HG02852 (cell line): ENCODE measurements around the gene MAP6.

Experiments used
- ATAC-seq: cut with Tn5 transposase; IDR thresholded peaks from one replicate; pipeline ENCODE4 v1.9.1; 2021; ENCODE audit warnings: mild to moderate bottlenecking, moderate library complexity; ENCODE audit not compliant: unreplicated experiment

The MAP6 gene

DNA sequence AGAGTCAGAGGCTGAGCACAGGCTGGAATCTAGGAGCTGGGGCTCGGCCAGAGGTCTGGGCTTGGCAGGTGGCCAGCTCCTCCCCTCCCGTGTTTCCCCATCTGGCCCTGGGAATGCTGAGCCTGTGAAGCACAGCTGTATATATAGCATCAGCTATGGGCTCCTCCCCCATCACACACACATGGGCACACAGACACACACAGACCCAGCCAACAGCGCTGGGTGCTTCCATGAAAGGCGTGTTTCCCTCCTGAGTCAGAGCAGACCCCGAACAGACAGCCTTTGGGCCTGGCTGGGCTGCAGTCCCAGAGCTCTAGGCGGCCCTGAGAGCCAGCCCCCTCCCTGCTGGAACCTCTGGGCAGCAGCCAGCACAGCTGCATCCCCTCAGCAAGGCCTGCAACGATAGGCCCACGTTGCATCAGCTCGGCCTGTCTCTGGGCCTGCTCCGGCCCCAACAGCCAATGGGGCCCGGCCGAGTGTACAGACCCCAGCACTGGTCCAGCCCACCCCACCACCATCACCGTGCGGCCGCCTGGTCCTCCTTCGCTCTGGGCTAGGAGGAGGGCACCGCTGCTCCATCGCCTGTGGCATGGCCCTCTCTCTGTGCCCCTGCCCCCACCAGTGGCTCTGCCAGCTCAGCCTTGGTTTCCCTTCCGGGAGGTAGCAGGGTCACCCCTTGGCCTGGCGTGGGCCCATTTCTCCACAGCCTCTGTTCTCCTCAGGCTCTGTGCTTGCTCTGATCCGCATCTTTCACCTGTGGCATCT lies 114.4 kb downstream of the MAP6 start:
- no peak for ATAC-seq

DNA sequence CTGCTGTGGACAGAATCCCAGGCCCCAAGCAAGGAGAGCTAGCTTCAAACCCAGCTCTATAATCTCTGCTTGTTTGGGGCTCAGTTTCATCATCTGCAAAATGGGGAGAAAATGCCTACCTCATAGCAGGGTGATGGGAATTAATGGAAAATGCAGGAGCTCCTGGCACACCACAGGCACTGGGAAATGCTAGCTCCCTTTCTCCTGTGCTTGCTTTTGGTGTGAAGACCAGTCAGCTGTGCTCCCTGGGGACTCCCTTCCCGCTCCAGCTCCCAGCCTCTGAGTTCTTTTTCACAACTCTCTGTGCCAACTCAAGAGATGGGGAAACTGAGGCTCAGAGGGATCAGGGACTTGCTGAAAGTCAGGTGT lies 115.0 kb downstream of the MAP6 start:
- ATAC-seq: no peak

DNA sequence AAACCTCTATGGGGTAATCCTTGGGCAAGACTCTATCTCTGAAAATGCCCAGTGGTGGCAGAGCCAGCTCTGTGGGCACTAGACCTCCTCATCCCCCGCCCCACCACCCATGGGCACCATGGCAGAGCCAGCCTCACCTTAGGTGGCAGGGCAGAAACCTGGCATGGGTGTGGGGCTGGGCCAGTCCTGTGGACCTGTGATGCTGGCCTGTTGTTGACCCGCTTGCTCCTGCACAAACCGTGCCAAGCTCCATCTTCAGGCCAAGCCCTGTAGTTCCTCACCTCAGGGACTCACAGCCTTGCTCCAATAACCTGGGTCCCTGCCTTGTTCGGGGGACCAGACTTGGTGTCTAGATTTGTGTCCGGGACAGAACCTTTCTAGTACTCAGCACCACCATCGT lies 115.7 kb downstream of the MAP6 start:
- no peak for ATAC-seq

DNA sequence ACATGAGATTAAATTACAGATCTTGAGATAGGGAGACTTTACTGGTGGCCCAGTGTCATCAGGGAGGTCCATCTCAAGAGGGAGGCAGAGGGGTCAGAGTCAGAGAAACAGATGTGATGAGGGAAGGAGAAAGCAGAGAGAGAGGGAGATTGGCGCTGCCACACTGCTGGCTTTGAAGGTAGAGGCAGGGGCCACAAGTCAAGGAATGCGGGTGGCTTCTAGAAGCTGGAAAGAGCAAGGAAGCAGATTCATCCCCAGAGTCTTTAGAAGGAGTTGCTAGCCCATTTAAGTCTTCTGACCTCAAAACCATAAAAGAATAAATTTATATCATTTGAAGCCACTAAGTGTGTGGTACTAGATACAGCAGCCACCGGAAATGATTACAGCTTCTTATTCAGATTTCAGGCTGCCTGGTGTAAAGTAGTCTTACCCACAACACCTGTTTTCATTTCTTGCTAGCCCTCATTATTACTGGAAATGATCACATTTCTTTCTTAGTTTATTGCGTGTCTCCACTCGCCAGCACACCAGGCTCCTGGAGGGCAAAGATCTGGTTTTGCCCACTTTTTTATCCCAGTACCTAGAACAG lies 119.4 kb downstream of the MAP6 start:
- ATAC-seq: no peak

DNA sequence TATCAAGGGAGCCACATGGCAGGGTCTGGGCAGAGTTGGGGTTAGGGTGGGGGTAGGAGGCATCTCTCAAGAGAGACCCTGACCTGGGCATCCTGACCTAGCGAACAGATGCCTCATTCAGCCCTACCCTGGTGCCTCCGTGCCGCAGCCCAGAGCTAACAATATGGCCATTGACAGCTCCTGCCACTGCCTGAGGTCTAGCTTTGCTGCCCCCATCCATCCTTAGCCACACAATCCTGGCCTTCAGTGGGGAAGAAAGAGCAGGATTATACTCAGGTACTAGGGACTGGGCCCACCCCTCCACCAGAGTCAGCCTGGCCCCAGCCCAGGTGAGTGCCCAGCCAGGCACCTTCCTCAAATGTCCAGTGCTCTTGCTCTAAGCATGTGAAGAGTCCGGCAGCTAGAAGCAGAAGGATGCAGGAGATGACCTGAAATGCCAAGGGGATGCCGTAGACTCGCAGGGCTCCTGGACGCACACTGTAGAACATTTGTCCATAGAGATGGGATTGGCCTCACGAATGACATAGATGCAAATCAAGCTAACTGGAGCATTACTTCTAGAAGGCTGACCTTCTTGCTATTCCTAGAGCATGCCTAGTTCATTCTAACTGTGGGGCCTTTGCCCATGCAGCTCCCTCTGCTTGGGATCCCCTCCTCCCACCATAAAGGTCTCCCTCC lies 120.1 kb downstream of the MAP6 start:
- no peak for ATAC-seq

DNA sequence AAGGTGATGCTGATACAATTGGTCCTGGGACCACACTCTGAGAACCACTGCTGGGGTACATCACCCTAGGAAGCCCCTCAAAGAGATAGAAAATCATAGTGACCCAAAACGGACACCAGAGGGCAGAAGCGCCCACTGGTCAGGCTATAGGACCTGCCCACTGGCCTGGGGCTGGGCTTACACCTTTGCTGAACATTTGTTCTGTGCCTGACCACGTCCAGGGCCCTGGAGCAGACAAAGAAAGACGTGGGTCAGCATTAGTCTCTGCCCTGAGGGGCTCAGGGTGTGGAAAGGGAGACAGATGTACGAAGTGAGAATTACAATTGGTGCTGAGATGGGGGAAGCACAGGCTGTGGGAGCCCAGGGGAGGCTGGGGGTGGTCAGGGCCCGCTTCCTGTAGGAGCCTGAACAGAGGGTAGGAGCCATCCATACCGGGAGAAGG lies 121.2 kb downstream of the MAP6 start:
- ATAC-seq: no peak

DNA sequence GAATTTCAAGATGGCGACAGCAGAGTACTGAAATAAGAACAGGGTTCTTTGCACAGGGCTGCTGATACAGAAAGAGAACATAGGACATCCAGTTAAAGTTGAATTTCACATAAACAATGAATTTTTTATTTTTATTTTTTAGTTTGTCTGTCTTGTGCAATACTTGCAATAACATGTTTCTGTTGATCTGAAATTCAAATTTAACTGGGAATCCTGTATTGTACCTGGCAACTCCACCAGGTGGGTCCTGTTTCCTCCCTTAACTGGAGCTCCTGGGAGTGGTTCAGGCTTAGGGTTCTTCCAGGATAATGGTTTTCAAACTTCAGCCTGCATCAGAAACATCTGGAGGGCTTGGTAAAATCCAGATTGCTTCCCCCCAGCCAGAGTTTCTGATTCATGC lies 121.7 kb downstream of the MAP6 start:
- no peak for ATAC-seq

DNA sequence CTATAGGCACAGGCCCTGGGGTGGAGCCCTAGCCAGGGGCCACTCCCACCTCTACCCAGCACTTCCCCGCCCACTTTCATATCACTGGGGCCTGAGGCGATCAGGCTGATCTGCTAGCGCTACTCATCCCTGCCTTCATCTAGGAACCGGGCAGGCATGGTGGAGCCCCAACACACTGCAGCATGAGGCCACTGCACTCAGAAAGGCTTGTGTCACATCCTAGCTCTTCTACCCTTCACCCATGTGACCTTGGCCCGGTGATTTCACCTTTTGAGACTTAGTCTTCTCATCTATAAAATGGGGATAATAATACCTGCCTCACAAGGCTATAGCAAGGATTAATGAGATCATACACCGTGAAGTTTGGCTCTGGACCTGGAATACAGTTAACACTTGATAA lies 125.0 kb downstream of the MAP6 start:
- no peak for ATAC-seq

DNA sequence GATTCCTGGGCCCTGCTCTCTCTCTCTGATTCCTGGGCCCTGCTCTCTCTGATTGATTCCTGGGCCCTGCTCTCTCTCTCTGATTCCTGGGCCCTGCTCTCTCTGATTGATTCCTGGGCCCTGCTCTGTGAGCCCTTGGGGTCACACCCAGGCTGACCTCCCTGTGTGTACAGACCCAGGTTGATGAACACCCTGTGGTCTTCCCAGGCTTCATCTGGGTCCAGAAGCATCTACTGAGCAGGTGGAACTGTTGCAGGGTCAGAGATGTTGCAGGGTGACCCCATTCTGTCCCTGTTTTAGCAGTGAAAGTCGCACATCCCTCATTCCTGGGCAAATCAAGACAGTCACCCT lies 126.8 kb downstream of the MAP6 start:
- no peak for ATAC-seq

DNA sequence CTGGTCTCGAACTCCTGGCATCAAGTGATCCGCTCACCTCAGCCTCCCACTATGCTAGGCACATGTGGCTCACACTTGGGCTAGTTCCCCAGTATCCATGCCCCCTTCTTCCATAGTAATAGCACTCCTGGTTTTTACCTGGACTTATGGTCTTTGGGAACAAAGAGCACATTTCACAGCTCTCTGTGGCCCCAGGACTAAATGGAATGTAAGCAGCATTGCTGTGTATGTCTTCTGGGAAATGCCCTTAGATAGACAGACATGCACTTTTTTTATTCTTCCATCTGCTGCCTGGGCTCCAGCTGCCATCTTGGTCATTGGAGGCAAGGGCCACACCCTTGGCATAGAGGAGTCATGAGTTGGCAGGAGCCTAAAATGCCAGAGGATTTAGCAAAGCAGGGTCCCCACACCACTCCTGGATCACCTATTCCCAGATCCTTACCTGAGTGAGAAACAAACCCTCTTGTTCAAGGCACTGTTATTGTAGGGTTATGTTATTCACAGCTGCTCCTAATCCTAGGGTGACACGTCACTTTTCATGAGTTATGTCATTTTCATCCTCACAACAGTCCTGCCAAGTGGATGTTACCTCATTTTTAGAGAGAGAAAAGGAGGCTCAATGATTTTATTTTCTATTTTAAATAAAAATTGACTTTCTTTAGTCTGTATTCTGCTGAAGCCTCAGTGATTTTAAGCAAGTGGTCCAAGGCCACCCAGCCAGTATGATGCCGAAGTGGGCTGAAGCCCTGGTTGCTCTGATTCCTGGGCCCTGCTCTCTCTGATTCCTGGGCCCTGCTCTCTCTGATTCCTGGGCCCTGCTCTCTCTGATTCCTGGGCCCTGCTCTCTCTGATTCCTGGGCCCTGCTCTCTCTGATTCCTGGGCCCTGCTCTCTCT lies 127.4 kb downstream of the MAP6 start:
- ATAC-seq: no peak

DNA sequence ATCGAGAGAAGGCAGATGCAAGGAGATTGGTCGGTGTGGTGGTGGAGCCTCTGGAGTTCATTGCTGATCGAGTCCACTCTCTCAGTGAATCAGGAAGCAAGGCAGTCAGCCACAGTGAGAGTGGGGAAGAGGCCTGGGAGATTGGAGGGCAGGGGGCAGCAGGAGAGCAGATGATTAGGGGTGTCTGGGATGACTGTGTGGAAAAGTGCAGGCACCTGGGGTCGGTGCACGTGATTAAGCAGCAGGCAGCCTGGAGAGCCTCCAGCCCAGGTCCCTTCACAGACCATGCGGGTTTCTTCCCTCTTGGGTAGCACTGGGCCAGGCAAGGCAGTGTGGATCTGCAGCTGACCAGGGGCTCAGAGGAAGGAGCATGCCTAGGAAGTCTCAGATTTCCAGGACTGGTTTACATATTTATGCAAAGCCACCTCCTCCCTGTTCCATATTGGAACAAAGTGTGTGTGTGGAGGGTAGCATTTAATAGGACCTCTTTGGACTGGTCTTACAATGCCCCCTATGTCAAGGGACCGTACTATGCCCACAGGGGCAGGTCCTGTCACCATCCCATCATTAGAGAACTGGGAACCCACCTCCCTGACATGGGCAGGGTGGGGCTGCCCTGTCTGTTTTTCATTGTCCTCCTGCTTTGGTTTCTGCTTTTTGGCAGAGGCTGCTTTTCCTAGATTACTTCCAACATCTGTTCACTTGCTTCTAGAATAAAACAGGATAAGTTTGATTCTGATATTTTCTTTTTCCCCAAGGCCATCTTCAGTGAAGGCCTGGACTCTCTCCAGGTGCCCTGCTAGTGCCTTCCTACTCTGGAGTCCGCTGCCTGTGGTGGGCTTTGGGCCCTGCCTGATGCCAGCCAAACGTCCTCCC lies 129.1 kb downstream of the MAP6 start:
- no peak for ATAC-seq

DNA sequence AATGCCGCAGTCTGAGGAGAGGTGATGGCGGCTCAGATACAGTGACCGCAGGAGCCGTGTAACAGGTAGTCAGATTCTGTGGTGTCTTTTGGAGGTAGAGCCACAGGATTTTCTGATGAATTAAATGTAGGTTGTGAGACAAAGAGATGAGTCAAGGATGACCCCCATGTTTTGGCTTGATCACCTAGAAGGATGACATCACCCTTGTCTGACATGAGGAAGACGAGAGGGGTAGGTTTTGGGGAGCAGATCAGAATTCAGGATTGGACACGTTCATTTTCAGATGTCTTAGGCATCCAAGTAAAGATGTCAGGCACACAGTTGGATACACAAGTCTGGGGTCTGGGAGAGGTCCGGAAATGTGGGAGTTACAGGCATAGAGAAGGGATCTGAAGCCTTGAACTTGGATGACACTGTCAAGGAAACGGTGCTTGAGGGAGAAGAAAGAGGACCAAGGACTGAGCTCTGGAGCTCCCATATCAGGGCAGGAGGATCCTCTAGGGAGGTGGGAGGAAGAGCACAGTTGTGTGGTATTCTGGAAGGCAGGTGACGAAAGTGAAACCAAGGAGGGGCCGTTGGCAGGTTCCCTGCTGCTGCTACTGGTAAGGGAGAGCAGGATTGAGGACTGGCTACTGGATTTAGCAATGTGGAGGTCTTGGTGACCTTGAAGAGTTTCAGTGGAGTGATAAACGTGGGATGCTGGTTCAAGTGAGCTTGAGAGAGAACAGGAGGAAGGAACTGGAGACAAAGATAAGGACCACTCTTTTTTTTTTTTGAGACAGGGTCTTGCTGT lies 130.5 kb downstream of the MAP6 start:
- no peak for ATAC-seq

DNA sequence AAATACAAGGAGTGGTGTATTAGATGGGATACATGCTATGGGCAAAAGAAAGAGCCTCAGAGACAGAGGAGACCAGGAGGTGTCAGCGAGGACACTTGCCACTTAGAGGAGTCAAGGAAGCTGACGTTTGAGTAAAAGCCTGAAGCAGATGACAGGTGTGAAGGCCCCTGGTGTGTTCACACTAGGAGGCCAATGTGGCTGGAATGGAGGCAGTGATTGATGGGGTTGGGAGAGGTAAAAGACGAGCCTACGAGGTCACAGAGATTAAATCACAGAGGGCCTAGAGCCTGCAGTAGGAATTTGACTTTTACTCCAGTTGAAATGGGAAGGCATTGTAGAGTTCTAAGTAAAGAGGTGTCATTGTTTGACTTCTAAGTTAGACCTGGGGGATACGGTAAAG lies 131.1 kb downstream of the MAP6 start:
- peak; percentile 8 for ATAC-seq
